Measurements from ENCODE around the gene PTPRN2. TPM values are rescaled to one million over a fixed set of nuclear protein-coding genes. Genes with fewer than 3 reads are reported as not detected.
A peak's percentile ranks its signal among the peaks of the same experiment; 100 is the strongest.

Gene PTPRN2
- total and polyA plus RNA-seq, 2 of the 13 experiments (the other 11 are each of a cell fraction or from before 2014, with no cell fraction given): 2.5 to 24.2 TPM

- TF ChIP-seq SMYD3 (CRISPR knock-in tag; IDR thresholded peaks at IDR 0.05) (no peak), ZNF619 (CRISPR knock-in tag; IDR thresholded peaks at IDR 0.05) (no peak), CAMTA2 (CRISPR knock-in tag; IDR thresholded peaks at IDR 0.05; ENCODE audit: borderline replicate concordance) (no peak), MBD4 (IDR thresholded peaks at IDR 0.05; ENCODE audit: borderline replicate concordance, low read length) (no peak), ZNF354B (CRISPR knock-in tag; IDR thresholded peaks at IDR 0.05) (no peak), KMT2A (CRISPR knock-in tag; IDR thresholded peaks at IDR 0.05) (no peak), ZNF44 (CRISPR knock-in tag; IDR thresholded peaks at IDR 0.05) (peak; percentile 99), JDP2 (CRISPR knock-in tag; IDR thresholded peaks at IDR 0.05; ENCODE audit: borderline replicate concordance) (no peak), BCL6 (CRISPR knock-in tag; IDR thresholded peaks at IDR 0.05) (no peak), ZSCAN20 (CRISPR knock-in tag; IDR thresholded peaks at IDR 0.05; ENCODE audit: borderline replicate concordance) (no peak), FOXK1 (CRISPR knock-in tag; IDR thresholded peaks at IDR 0.05; ENCODE audit: borderline replicate concordance, low read depth) (no peak), CREBL2 (CRISPR knock-in tag; IDR thresholded peaks at IDR 0.05; ENCODE audit: borderline replicate concordance) (no peak), NR2F2 (IDR thresholded peaks at IDR 0.05; ENCODE audit: borderline replicate concordance, low read depth) (no peak), CENPBD1 (CRISPR knock-in tag; IDR thresholded peaks at IDR 0.05; ENCODE audit: borderline replicate concordance, low read depth) (no peak), NFE2L1 (CRISPR knock-in tag; IDR thresholded peaks at IDR 0.05; ENCODE audit: borderline replicate concordance) (no peak), ONECUT2 (CRISPR knock-in tag; IDR thresholded peaks at IDR 0.05) (no peak), CCDC6 (CRISPR knock-in tag; IDR thresholded peaks at IDR 0.05) (no peak), PAWR (CRISPR knock-in tag; IDR thresholded peaks at IDR 0.05; ENCODE audit: borderline replicate concordance) (no peak), ZNF784 (CRISPR knock-in tag; IDR thresholded peaks at IDR 0.05; ENCODE audit: borderline replicate concordance) (peak; percentile 49; the same call in 1 of the 2 replicates), ZNF614 (CRISPR knock-in tag; IDR thresholded peaks at IDR 0.05; ENCODE audit: borderline replicate concordance) (no peak), ZNF234 (CRISPR knock-in tag; conservative IDR thresholded peaks at IDR 0.05) (no peak), ZNF18 (CRISPR knock-in tag; IDR thresholded peaks at IDR 0.05; ENCODE audit: insufficient replicate concordance) (no peak), HMG20A (CRISPR knock-in tag; IDR thresholded peaks at IDR 0.05; ENCODE audit: borderline replicate concordance) (no peak), TIGD3 (CRISPR knock-in tag; IDR thresholded peaks at IDR 0.05; ENCODE audit: borderline replicate concordance) (no peak), SNRNP70 (IDR thresholded peaks at IDR 0.05; ENCODE audit: low read depth, low read length) (no peak), U2AF2 (IDR thresholded peaks at IDR 0.05; ENCODE audit: low read depth, low read length) (peak; percentile 91), TBL1XR1 (IDR thresholded peaks at IDR 0.05; ENCODE audit: borderline replicate concordance, low read length, partially characterized antibody) (no peak)
Observed at GRCh38 chr7:157568770-157569584, 1018.6 kb downstream of the PTPRN2 start (continued).
